Measurements from ENCODE around the gene LRIG2. TPM values are rescaled to one million over a fixed set of nuclear protein-coding genes. Genes with fewer than 3 reads are reported as not detected.

LRIG2 gene
- total and polyA plus RNA-seq, 9 of the 15 experiments (the other 6 are each of a cell fraction or from before 2014, with no cell fraction given) = 1.8 to 28.1 (median 11.5) TPM

- TF ChIP-seq ZNF318 (IDR thresholded peaks at IDR 0.05; ENCODE audit: borderline replicate concordance in 1 of 2, low read depth in 1 of 2) (peak in 1 of 2 experiments; percentile 84; a peak in 1 of 4 replicates), ZNF764 (CRISPR knock-in tag; IDR thresholded peaks at IDR 0.05; ENCODE audit: low read depth) (no peak), DPF2 (IDR thresholded peaks at IDR 0.05) (peak; percentile 96), DDX20 (tag; IDR thresholded peaks at IDR 0.05; ENCODE audit: low read depth) (no peak), MTA2 (IDR thresholded peaks at IDR 0.05; ENCODE audit: low read depth) (peak; percentile 63), EP300 (IDR thresholded peaks at IDR 0.05; ENCODE audit: low read length) (peak; percentile 91), JUN (IDR thresholded peaks at IDR 0.05; ENCODE audit: borderline replicate concordance, low read depth, low read length) (peak; percentile 71; the same call in 1 of the 2 replicates), JUN (CRISPR knock-in tag; IDR thresholded peaks at IDR 0.05; ENCODE audit: borderline replicate concordance) (no peak), SMARCA4 (IDR thresholded peaks at IDR 0.05) (peak; percentile 95), RB1 (IDR thresholded peaks at IDR 0.05; ENCODE audit: low read depth) (no peak), ZBTB17 (CRISPR knock-in tag; IDR thresholded peaks at IDR 0.05) (no peak; the same call in 1 of the 2 replicates), SOX6 (IDR thresholded peaks at IDR 0.05) (peak; percentile 74), EP400 (IDR thresholded peaks at IDR 0.05) (peak; percentile 55), SRSF7 (optimal IDR thresholded peaks at IDR 0.05; ENCODE audit: low read depth, low read length) (no peak), GTF2E2 (tag; IDR thresholded peaks at IDR 0.05) (0 out of 2 replicates have a peak, but pooled peaks have one; percentile 18), CBFA2T3 (IDR thresholded peaks at IDR 0.05) (peak; percentile 92), MBD2 (IDR thresholded peaks at IDR 0.05; ENCODE audit: borderline replicate concordance, low read depth) (0 out of 2 replicates have a peak, but pooled peaks have one; percentile 54), ESRRA (IDR thresholded peaks at IDR 0.05; ENCODE audit: borderline replicate concordance, low read depth) (no peak), TBL1XR1 (IDR thresholded peaks at IDR 0.05; ENCODE audit: low read length in 2 of 2) (peak in 1 of 2 experiments; percentile 73; a peak in 2 of 4 replicates), MAFK (IDR thresholded peaks at IDR 0.05; ENCODE audit: low read length) (peak; percentile 97)
Measured at GRCh38 chr1:113141650-113142473, 68.9 kb downstream of the LRIG2 start (continued).
